Breast epithelium (tissue), 3 donors: Measurements from ENCODE around the gene SERPINI1.

Source experiments
- POLR2A ChIP-seq: fragments of 450-650 bp; IDR thresholded peaks from one replicate; pipeline ENCODE4 v1.6.1; 2016; ENCODE audit warnings: antibody characterized with exemption, mild to moderate bottlenecking, moderate library complexity
- TF ChIP-seq, protein P1 (sequence below), 3 donors: fragments of 450-650 bp; IDR thresholded peaks; one replicate each; pipeline ENCODE4 v1.5.1; 2016 to 2017; ENCODE audit warnings: antibody characterized with exemption in 3 of 3, mild to moderate bottlenecking in 3 of 3, moderate library complexity in 3 of 3

DNA sequence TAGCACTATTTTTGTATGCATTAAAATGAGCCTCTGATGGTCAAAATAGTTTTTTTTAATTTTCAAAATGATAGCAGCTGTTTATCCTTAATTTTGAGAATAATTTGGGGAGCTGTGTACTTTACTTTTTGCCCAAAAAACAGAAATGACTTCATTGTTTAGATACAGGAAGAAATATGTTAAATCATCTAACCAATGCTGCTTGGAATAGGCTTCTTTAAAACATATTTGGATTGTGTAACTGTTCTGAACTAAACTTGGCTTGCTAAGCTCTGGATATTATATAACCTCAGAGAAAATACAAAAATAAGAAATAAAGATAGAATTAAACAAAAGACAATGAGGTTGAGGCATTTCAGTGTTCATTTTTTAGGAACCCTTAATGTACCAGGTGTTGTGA lies 119.3 kb downstream of the SERPINI1 start:
- TF ChIP-seq, protein P1, sequence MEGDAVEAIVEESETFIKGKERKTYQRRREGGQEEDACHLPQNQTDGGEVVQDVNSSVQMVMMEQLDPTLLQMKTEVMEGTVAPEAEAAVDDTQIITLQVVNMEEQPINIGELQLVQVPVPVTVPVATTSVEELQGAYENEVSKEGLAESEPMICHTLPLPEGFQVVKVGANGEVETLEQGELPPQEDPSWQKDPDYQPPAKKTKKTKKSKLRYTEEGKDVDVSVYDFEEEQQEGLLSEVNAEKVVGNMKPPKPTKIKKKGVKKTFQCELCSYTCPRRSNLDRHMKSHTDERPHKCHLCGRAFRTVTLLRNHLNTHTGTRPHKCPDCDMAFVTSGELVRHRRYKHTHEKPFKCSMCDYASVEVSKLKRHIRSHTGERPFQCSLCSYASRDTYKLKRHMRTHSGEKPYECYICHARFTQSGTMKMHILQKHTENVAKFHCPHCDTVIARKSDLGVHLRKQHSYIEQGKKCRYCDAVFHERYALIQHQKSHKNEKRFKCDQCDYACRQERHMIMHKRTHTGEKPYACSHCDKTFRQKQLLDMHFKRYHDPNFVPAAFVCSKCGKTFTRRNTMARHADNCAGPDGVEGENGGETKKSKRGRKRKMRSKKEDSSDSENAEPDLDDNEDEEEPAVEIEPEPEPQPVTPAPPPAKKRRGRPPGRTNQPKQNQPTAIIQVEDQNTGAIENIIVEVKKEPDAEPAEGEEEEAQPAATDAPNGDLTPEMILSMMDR (IDR thresholded peaks at IDR 0.05) = no peak
- TF ChIP-seq POLR2A = no peak
